HCT116 (cell line): Measurements from ENCODE around the gene KCNMB2. TPM values are rescaled to one million over a fixed set of nuclear protein-coding genes. Genes with fewer than 3 reads are reported as not detected.

Source experiments
- ATAC-seq: fragments of 200-7000 bp; cut with Tn5 transposase; 2 replicates; pipeline ENCODE4 v1.9.1; 2020; ENCODE audit warnings: mild to moderate bottlenecking, moderate library complexity
- BruUV-seq: library from RNA; stranded (reverse); fragments of 400-500 nt; replicated peaks from 2 replicates; lab custom pipeline; 2021; lab: Mats Ljungman, UMichigan
- CTCF ChIA-PET: fragments of 300-600 bp; sonication (Branson Sonifier 250); formaldehyde crosslinking; loops from one replicate; lab custom pipeline; 2021; ENCODE audit warnings: antibody characterized with exemption; lab: Charles Lee
- POLR2A ChIA-PET: fragments of 300-600, 350-600 bp; sonication (Branson Sonifier 250); formaldehyde crosslinking; loops from one replicate; lab custom pipeline; 2021; ENCODE audit warnings: antibody characterized with exemption; lab: Charles Lee
- RAD21 ChIA-PET, 2 experiments: fragments of 300-600 bp; sonication (Branson Sonifier 250); formaldehyde crosslinking; loops; one replicate each; lab custom pipeline; 2023; ENCODE audit warnings: low total read pairs in 2 of 2; ENCODE audit not compliant: uncharacterized antibody in 2 of 2, unreplicated experiment in 2 of 2, low non-redundant PET in 1 of 2; lab: Charles Lee
- DNase-seq: peaks from one replicate; pipeline ENCODE4 v3.0.0-alpha.2; 2010; ENCODE audit warnings: low read depth, low spot score
- H2AFZ ChIP-seq: fragments of 200-600 bp; shearing (Covaris generic), sonication (generic); 2 replicates; pipeline ENCODE4 v1.6.1; 2017; ENCODE audit warnings: low read depth, mixed run types, mixed read lengths, antibody characterized with exemption, low read length; ENCODE audit not compliant: poor library complexity, severe bottlenecking
- H3K27ac ChIP-seq: 2 replicates; pipeline ENCODE4 v1.5.1; 2012; ENCODE audit warnings: low read depth, low read length
- H3K27me3 ChIP-seq: fragments of 200-600 bp; sonication (generic); 2 replicates; pipeline ENCODE4 v1.6.1; 2016; ENCODE audit warnings: mixed run types, low read length, mixed read lengths; ENCODE audit not compliant: insufficient read depth
- H3K36me3 ChIP-seq, 2 experiments: fragments of 200-500 bp in 1 of 2; fragments of 200-600 bp in 1 of 2; sonication (Bioruptor generic) in 1 of 2; sonication (generic) in 1 of 2; 2 replicates each; pipeline versions ENCODE4 v1.5.1 to v1.6.1; 2014 to 2016; ENCODE audit warnings: low read length in 2 of 2, inconsistent platforms in 1 of 2, mixed read lengths in 1 of 2, mixed run types in 1 of 2; ENCODE audit not compliant: insufficient read depth in 2 of 2, control insufficient read depth in 1 of 2
- H3K4me1 ChIP-seq, 2 experiments: fragments of 200-600 bp in 1 of 2; sonication (generic) in 1 of 2; 2 replicates each; pipeline versions ENCODE4 v1.5.1 to v1.6.1; 2012 to 2017; ENCODE audit warnings: low read length in 2 of 2, inconsistent platforms in 1 of 2, mild to moderate bottlenecking in 1 of 2, mixed read lengths in 1 of 2, mixed run types in 1 of 2, moderate library complexity in 1 of 2; ENCODE audit not compliant: insufficient read depth in 2 of 2, control insufficient read depth in 1 of 2
- H3K4me2 ChIP-seq: fragments of 200-600 bp; sonication (generic); 2 replicates; pipeline ENCODE4 v1.6.1; 2017; ENCODE audit warnings: mixed run types, low read length, mixed read lengths
- H3K4me3 ChIP-seq, 2 experiments: fragments of 200-600 bp in 1 of 2; sonication (generic) in 1 of 2; replicated peaks in 1 of 2; 2 replicates each; pipeline ENCODE4 v1.5.1; 2011 to 2016; ENCODE audit warnings: low read length in 2 of 2, control low read depth in 1 of 2, low read depth in 1 of 2, mild to moderate bottlenecking in 1 of 2, mixed read lengths in 1 of 2, mixed run types in 1 of 2
- H3K79me2 ChIP-seq: fragments of 200-600 bp; sonication (generic); 2 replicates; pipeline ENCODE4 v1.6.1; 2017; ENCODE audit warnings: mild to moderate bottlenecking, mixed run types, low read length, moderate library complexity, mixed read lengths; ENCODE audit not compliant: insufficient read depth
- H3K9ac ChIP-seq: fragments of 200-600 bp; sonication (generic); 2 replicates; pipeline ENCODE4 v1.6.1; 2016; ENCODE audit warnings: low read length, mixed read lengths
- H3K9me2 ChIP-seq: fragments of 200-600 bp; sonication (generic), shearing (Covaris generic); 2 replicates; pipeline ENCODE4 v1.6.1; 2017; ENCODE audit warnings: mixed run types, mild to moderate bottlenecking, moderate library complexity; ENCODE audit not compliant: insufficient read depth
- H3K9me3 ChIP-seq, 2 experiments: fragments of 200-500 bp in 1 of 2; fragments of 200-600 bp in 1 of 2; sonication (Bioruptor generic) in 1 of 2; sonication (generic) in 1 of 2; 2 replicates each; pipeline ENCODE4 v1.6.1; 2014 to 2017; ENCODE audit warnings: low read length in 2 of 2, mixed read lengths in 2 of 2, inconsistent platforms in 1 of 2, low read depth in 1 of 2, mild to moderate bottlenecking in 1 of 2, mixed run types in 1 of 2, moderate library complexity in 1 of 2; ENCODE audit not compliant: control insufficient read depth in 1 of 2, insufficient read depth in 1 of 2
- H4K20me1 ChIP-seq: fragments of 200-600 bp; sonication (generic), shearing (Covaris generic); 2 replicates; pipeline ENCODE4 v1.6.1; 2017; ENCODE audit warnings: mixed run types, mild to moderate bottlenecking, moderate library complexity; ENCODE audit not compliant: insufficient read depth
- CBX3 ChIP-seq: IDR thresholded peaks from 2 replicates; pipeline ENCODE4 v1.6.1; 2012; ENCODE audit warnings: low read depth
- EGR1 ChIP-seq: IDR thresholded peaks from 2 replicates; pipeline ENCODE4 v1.6.1; 2012; ENCODE audit warnings: low read depth
- ELF1 ChIP-seq: IDR thresholded peaks from 2 replicates; pipeline ENCODE4 v1.6.1; 2012; ENCODE audit warnings: low read depth, borderline replicate concordance
- EZH2 ChIP-seq: fragments of 200-600 bp; sonication (generic); IDR thresholded peaks from 2 replicates; pipeline ENCODE4 v1.6.1; 2017; ENCODE audit warnings: antibody characterized with exemption, mixed run types
- EZH2phosphoT487 ChIP-seq: fragments of 200-600 bp; IDR thresholded peaks from 2 replicates; pipeline ENCODE4 v1.6.1; 2018; ENCODE audit warnings: antibody characterized with exemption, borderline replicate concordance
- FOSL1 ChIP-seq: IDR thresholded peaks from 2 replicates; pipeline ENCODE4 v1.6.1; 2012; ENCODE audit warnings: low read depth
- JUND ChIP-seq: IDR thresholded peaks from 2 replicates; pipeline ENCODE4 v1.6.1; 2012
- MAX ChIP-seq: IDR thresholded peaks from 2 replicates; pipeline ENCODE4 v1.6.1; 2012
- POLR2A ChIP-seq: IDR thresholded peaks from 2 replicates; pipeline ENCODE4 v1.7.0; 2011; ENCODE audit warnings: borderline replicate concordance; ENCODE audit not compliant: insufficient read depth, insufficient read length; ENCODE audit errors: extremely low read depth
- RAD21 ChIP-seq: IDR thresholded peaks from 2 replicates; pipeline ENCODE4 v1.6.1; 2012; ENCODE audit warnings: low read depth, mild to moderate bottlenecking
- SIN3A ChIP-seq: IDR thresholded peaks from 2 replicates; pipeline ENCODE4 v1.6.1; 2012; ENCODE audit warnings: low read depth
- SP1 ChIP-seq: IDR thresholded peaks from 2 replicates; pipeline ENCODE4 v1.6.1; 2012; ENCODE audit warnings: low read depth
- SRF ChIP-seq: IDR thresholded peaks from 2 replicates; pipeline ENCODE4 v1.6.1; 2012; ENCODE audit warnings: low read depth
- TCF7L2 ChIP-seq: IDR thresholded peaks from 2 replicates; pipeline ENCODE4 v1.7.0; 2011; ENCODE audit warnings: borderline replicate concordance, inconsistent platforms; ENCODE audit not compliant: insufficient read depth, insufficient read length; ENCODE audit errors: extremely low read depth
- YY1 ChIP-seq: IDR thresholded peaks from 2 replicates; pipeline ENCODE4 v1.6.1; 2011; ENCODE audit warnings: low read length, low read depth, moderate library complexity, mild to moderate bottlenecking; ENCODE audit not compliant: insufficient replicate concordance; ENCODE audit errors: extremely low read depth
- ZBTB33 ChIP-seq: IDR thresholded peaks from 2 replicates; pipeline ENCODE4 v1.6.1; 2011; ENCODE audit warnings: mild to moderate bottlenecking, low read length, moderate library complexity; ENCODE audit not compliant: insufficient replicate concordance; ENCODE audit errors: extremely low read depth
- ZFX ChIP-seq: fragments of 450-650 bp; IDR thresholded peaks from 2 replicates; pipeline ENCODE4 v1.6.1; 2017
- intact Hi-C: fragments of 100-400 bp; cut with micrococcal nuclease; formaldehyde crosslinking; loops from 2 replicates; pipeline ENCODE4 v1.10.0; 2022
- total RNA-seq: library from RNA; stranded (reverse); gene quantifications from one replicate; pipeline ENCODE4 v1.2.1, GENCODE V29; 2021; ENCODE audit not compliant: unreplicated experiment
- TF ChIP-seq, protein P1 (sequence below): IDR thresholded peaks from 2 replicates; pipeline ENCODE4 v1.6.1; 2012
- TF ChIP-seq, protein P2 (sequence below), 3 experiments: fragments of 200-600 bp in 1 of 3; sonication (generic) in 1 of 3; IDR thresholded peaks in 2 of 3; conservative IDR thresholded peaks in 1 of 3; 2 replicates each; pipeline ENCODE4 v1.5.1; 2012 to 2017; ENCODE audit warnings: low read depth in 2 of 3, low read length in 2 of 3, antibody characterized with exemption in 1 of 3, borderline replicate concordance in 1 of 3, control low read depth in 1 of 3, mild to moderate bottlenecking in 1 of 3, mixed read lengths in 1 of 3, mixed run types in 1 of 3, moderate library complexity in 1 of 3; ENCODE audit not compliant: insufficient read depth in 1 of 3

KCNMB2 gene
- total RNA-seq, 1 experiment from 2014 or later = not detected

DNA sequence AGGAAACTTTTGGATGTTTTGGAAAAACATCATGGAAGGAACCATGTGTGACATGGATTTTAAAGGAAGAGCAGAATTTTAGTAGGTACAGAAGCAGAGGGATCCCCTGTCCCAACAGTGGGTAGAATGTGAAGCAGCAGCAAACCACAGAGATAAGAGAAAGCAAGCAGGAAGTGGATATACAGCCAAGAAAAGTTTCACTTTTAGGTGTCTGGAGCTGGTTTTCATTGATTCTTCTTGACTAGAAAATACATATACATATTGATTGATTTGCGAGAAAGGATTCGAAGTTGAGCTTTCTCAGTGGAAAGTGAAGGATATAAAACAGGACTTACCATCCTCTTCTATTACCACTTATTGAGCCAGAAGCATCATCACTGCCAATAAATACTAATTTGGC is 133.5 kb downstream of the KCNMB2 start:
- Histone ChIP-seq H4K20me1 (no peaks in the 10 kb centered on the region), H3K4me2 (0 out of 2 replicates have a peak overlapping the region, but pooled peaks have one; percentile 16), H3K27me3 (no peaks in the 10 kb centered on the region), H2AFZ (no peak overlapping the region), H3K4me3 (no peak overlapping the region), H3K9ac (no peak overlapping the region), H3K9me2 (no peaks in the 10 kb centered on the region), H3K9me3 (no peaks in the 10 kb centered on the region), H3K4me1 (peaks cover 0 to 12% of the 10 kb centered on the region in 2 experiments; a peak in 1 of 4 replicates), H3K36me3 (no peaks in the 10 kb centered on the region), H3K79me2 (no peaks in the 10 kb centered on the region), H3K27ac (no peak overlapping the region)
- TF ChIP-seq SIN3A (no peak), SRF (no peak), CBX3 (no peak), ZFX (no peak), JUND (no peak), EZH2 (no peak), EZH2phosphoT487 (no peak), FOSL1 (no peak), EGR1 (no peak), RAD21 (no peak), YY1 (no peak), MAX (no peak), ZBTB33 (no peak), TCF7L2 (no peak), ELF1 (no peak), SP1 (no peak), POLR2A (no peak)
- TF ChIP-seq, protein P1, sequence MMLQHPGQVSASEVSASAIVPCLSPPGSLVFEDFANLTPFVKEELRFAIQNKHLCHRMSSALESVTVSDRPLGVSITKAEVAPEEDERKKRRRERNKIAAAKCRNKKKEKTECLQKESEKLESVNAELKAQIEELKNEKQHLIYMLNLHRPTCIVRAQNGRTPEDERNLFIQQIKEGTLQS = no peak
- TF ChIP-seq, protein P2, sequence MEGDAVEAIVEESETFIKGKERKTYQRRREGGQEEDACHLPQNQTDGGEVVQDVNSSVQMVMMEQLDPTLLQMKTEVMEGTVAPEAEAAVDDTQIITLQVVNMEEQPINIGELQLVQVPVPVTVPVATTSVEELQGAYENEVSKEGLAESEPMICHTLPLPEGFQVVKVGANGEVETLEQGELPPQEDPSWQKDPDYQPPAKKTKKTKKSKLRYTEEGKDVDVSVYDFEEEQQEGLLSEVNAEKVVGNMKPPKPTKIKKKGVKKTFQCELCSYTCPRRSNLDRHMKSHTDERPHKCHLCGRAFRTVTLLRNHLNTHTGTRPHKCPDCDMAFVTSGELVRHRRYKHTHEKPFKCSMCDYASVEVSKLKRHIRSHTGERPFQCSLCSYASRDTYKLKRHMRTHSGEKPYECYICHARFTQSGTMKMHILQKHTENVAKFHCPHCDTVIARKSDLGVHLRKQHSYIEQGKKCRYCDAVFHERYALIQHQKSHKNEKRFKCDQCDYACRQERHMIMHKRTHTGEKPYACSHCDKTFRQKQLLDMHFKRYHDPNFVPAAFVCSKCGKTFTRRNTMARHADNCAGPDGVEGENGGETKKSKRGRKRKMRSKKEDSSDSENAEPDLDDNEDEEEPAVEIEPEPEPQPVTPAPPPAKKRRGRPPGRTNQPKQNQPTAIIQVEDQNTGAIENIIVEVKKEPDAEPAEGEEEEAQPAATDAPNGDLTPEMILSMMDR (IDR thresholded peaks at IDR 0.05 in 2 of 3, conservative IDR thresholded peaks at IDR 0.05 in 1 of 3; ENCODE audit: borderline replicate concordance in 1 of 3, insufficient read depth in 1 of 3, low read depth in 2 of 3, low read length in 2 of 3) = no peak
- intact Hi-C loops = no loop called here
- ChIA-PET CTCF (no interaction called here), POLR2A (no interaction called here), RAD21 (no interaction called here)
- DNase-seq (no peak), ATAC-seq (no peak)
- no TSS peak for BruUV-seq
